Kidney (tissue), 14 donors: Measurements from ENCODE around the gene AASDHPPT. TPM values are rescaled to one million over a fixed set of nuclear protein-coding genes. Genes with fewer than 3 reads are reported as not detected.
"Not testable (repeated sequence)": the region's sequence is repeated elsewhere in the genome, so short reads cannot be mapped to it uniquely, and the experiment has no call there.

Source experiments
- DNase-seq, 5 donors: peaks; one replicate each; pipeline ENCODE4 v3.0.0-alpha.2; 2013 to 2020
- FAIRE-seq: peaks from 2 replicates; lab custom pipeline; 2012; peaks lifted over from hg19 to GRCh38; lab: Jason Lieb, UNC
- H3K27ac ChIP-seq, 2 donors: one replicate each; pipeline ENCODE4 v1.7.0; 2013; ENCODE audit warnings: low read depth in 2 of 2, low read length in 2 of 2, inconsistent platforms in 1 of 2
- H3K27me3 ChIP-seq: one replicate; pipeline ENCODE4 v1.7.1; 2013; ENCODE audit warnings: low read length, inconsistent platforms; ENCODE audit not compliant: control insufficient read depth, insufficient read depth
- H3K36me3 ChIP-seq, 3 donors: one replicate each; pipeline versions ENCODE4 v1.7.0 to v1.7.1; 2013; ENCODE audit warnings: low read length in 3 of 3, control low read depth in 1 of 3, inconsistent platforms in 1 of 3; ENCODE audit not compliant: insufficient read depth in 3 of 3, control insufficient read depth in 2 of 3
- H3K4me1 ChIP-seq, 3 donors: one replicate each; pipeline versions ENCODE4 v1.7.0 to v1.7.1; 2013; ENCODE audit warnings: low read length in 3 of 3, inconsistent platforms in 1 of 3, low read depth in 1 of 3; ENCODE audit not compliant: control insufficient read depth in 2 of 3, insufficient read depth in 2 of 3
- H3K4me3 ChIP-seq, 3 donors: one replicate each; pipeline versions ENCODE4 v1.7.0 to v1.8.1; 2013; ENCODE audit warnings: low read length in 3 of 3, control low read depth in 1 of 3, inconsistent platforms in 1 of 3
- H3K9ac ChIP-seq, 3 donors: one replicate each; pipeline versions ENCODE4 v1.7.0 to v1.7.1; 2013; ENCODE audit warnings: low read length in 3 of 3, control low read depth in 1 of 3, inconsistent platforms in 1 of 3
- H3K9me3 ChIP-seq, 3 donors: one replicate each; pipeline versions ENCODE4 v1.7.0 to v1.7.1; 2013; ENCODE audit warnings: low read length in 3 of 3, control low read depth in 1 of 3, inconsistent platforms in 1 of 3; ENCODE audit not compliant: control insufficient read depth in 2 of 3, insufficient read depth in 1 of 3
- CTCF ChIP-seq: IDR thresholded peaks from 3 replicates; pipeline ENCODE4 v1.5.1; 2012; ENCODE audit warnings: mild to moderate bottlenecking, moderate library complexity, borderline replicate concordance; ENCODE audit not compliant: insufficient read depth; ENCODE audit errors: extremely low read depth
- intact Hi-C: fragments of 100-400 bp; cut with DNase I; formaldehyde crosslinking; loops from one replicate; pipeline ENCODE4 v1.11.1; 2022
- polyA plus RNA-seq: library from polyadenylated mRNA; stranded (reverse); fragments of 350-450 nt; fragmentation: Illumina TruSeq; extraction: RNeasy Lipid Tissue Mini Kit (QIAGEN cat#74804); gene quantifications from one replicate; pipeline ENCODE4 v1.2.3, GENCODE V29; 2014; ENCODE audit warnings: low read depth, low replicate concordance; ENCODE audit not compliant: insufficient read depth
- total RNA-seq: library from RNA; stranded (reverse); fragmentation: NEBNext Ultra II Directional; extraction: Animal tissue kit (Norgen Biotek cat#: 25700); gene quantifications from one replicate; pipeline ENCODE4 v1.2.1, GENCODE V29; 2021
- donor health status: control.
- donor health status: control.
- donor health status: control.
- donor health status: control.
- donor health status: control.
- donor health status: DM: yes; HTN: yes; CAD: no.
- donor health status: Normal renal cell carcinoma (clear cell type).

AASDHPPT gene
- total and polyA plus RNA-seq, 2 donors from 2014 or later: 20.8 to 33.0 TPM

GRCh38 chr11:106047631-106048030 is 29.8 kb upstream of the AASDHPPT start:
- DNase-seq: peak in 1 of 5 donors; percentile 22
- intact Hi-C loops: no loop called here
- no peaks in the 10 kb centered on the region for H3K36me3 ChIP-seq
- H3K9ac ChIP-seq: no peak overlapping the region
- no peak overlapping the region for H3K27ac ChIP-seq
- TF ChIP-seq CTCF: no peak
- no peak overlapping the region for H3K4me3 ChIP-seq
- no peaks in the 10 kb centered on the region for H3K4me1 ChIP-seq
- no peaks in the 10 kb centered on the region for H3K27me3 ChIP-seq
- FAIRE-seq: peak; percentile 70
- no peaks in the 10 kb centered on the region for H3K9me3 ChIP-seq

- no peak for TF ChIP-seq CTCF
- no peaks in the 10 kb centered on the region for H3K27me3 ChIP-seq
- FAIRE-seq (no peak), DNase-seq (no peak)
- H3K27ac ChIP-seq: no peak overlapping the region
- H3K9me3 ChIP-seq: no peaks in the 10 kb centered on the region
- no peaks in the 10 kb centered on the region for H3K4me1 ChIP-seq
- intact Hi-C loops: no loop called here
- H3K36me3 ChIP-seq: no peaks in the 10 kb centered on the region
- no peak overlapping the region for H3K9ac ChIP-seq
- no peak overlapping the region for H3K4me3 ChIP-seq
Measured at GRCh38 chr11:106049727-106050476, 27.6 kb upstream of the AASDHPPT start.

- no peak overlapping the region for H3K4me3 ChIP-seq
- H3K27ac ChIP-seq: no peak overlapping the region
- no peaks in the 10 kb centered on the region for H3K9me3 ChIP-seq
- H3K4me1 ChIP-seq: no peaks in the 10 kb centered on the region
- H3K36me3 ChIP-seq: no peaks in the 10 kb centered on the region
- no peak for FAIRE-seq
- DNase-seq: no peak
- no peak overlapping the region for H3K9ac ChIP-seq
- H3K27me3 ChIP-seq: no peaks in the 10 kb centered on the region
- intact Hi-C loops: no loop called here
- TF ChIP-seq CTCF: no peak
Measured at GRCh38 chr11:106051103-106051502, 26.4 kb upstream of the AASDHPPT start.

- intact Hi-C loops: not testable (repeated sequence)
Measured at GRCh38 chr11:106058377-106058776, 19.1 kb upstream of the AASDHPPT start.

More at GRCh38 chr11:106058377-106058776, 19.1 kb upstream of the AASDHPPT start:
- H3K4me3 ChIP-seq, H3K27me3 ChIP-seq, H3K27ac ChIP-seq, H3K4me1 ChIP-seq, DNase-seq, H3K36me3 ChIP-seq, H3K9ac ChIP-seq, FAIRE-seq, H3K9me3 ChIP-seq: not testable (repeated sequence)
